Putamen (tissue), 1 donor: ENCODE results near the gene SRRM5.
"Not testable (repeated sequence)": the region's sequence is repeated elsewhere in the genome, so short reads cannot be mapped to it uniquely, and the experiment has no call there.

Source experiments
- DNase-seq: peaks from one replicate; pipeline ENCODE4 v3.0.0-alpha.2; 2016; ENCODE audit warnings: low spot score

SRRM5 gene

DNA sequence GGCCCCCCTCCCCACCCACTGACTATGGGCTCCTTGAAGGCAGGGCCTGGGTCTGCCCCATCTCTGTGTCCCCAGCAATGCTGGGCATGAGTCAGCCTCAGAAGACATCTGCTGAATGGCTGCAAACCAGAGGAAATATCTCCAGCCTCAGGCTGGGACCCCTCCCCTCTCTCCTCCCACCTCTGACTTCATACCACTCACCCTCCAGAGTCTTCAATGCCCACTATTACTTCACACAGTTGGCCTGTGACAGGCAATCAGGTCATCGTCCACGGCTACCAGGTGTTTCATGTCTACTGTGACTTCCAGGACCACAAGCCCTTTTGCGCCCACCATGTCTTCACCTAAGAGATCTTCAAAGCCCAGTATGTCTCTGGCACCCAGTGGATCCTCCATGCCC lies at the start of gene SRRM5:
TSS of gene SRRM5 (plus strand) at position 301 of the 400 bp plus-strand sequence. CDS start at position 335, 34 bp downstream.
- DNase-seq, result no peak

- DNase-seq, result no peak
These were observed 49.6 kb upstream of the SRRM5 start for GRCh38 chr19:43562226-43562697.

- DNase-seq, result peak; percentile 79
These were observed 49.1 kb upstream of the SRRM5 start for GRCh38 chr19:43562698-43563241.

DNA sequence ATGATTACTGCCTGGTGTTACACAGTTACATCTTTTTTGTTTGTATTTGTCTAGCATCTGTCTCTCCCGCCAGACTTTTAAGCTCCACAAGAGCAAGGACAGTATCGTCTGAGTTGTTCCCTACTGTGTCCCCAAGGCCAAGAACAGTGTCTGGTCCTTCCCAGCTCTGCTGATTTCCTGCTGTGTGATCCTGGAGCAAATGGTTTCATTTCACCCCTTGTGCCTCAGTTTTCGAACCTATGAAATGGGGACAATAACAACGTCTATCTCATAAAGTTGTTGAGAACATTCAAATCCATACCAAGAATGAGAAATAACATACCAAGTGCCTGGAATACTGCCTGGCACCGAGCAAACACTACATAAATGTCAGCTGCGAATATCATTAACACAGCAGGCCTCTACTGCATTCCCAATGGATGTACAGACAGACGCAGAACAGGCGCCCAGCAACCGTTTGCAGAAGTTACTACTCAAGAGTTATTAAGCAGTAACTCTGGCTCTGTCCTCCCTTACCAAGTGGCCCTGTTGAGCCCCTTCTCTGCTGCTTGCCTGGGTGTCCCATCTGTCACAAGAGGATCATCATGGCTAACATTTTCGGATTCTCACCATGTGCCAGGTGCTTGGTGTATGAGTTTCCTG lies 48.0 kb upstream of the SRRM5 start:
- DNase-seq, result no peak

GRCh38 chr19:43564800-43565199 lies 47.1 kb upstream of the SRRM5 start:
- DNase-seq, result no peak

DNA sequence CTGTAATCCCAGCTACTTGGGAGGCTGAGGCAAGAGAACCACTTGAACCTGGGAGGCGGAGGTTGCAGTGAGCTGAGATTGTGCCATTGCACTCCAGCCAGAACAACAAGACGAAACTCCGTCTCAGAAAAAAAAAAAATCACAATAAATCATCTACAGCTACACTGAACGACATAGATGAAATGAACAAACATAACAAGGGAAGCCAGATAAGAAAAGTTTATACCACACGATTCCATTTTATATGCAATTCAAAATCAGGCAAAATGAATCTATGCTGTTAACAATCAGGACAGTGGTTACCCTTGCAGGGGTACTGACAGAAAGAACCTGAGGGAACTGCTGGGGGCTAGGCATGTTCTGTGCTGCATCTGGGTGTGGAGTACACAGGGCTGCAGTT lies 42.2 kb upstream of the SRRM5 start:
- no peak for DNase-seq

- DNase-seq, result no peak
These were observed 41.6 kb upstream of the SRRM5 start for GRCh38 chr19:43570174-43570791.

DNA sequence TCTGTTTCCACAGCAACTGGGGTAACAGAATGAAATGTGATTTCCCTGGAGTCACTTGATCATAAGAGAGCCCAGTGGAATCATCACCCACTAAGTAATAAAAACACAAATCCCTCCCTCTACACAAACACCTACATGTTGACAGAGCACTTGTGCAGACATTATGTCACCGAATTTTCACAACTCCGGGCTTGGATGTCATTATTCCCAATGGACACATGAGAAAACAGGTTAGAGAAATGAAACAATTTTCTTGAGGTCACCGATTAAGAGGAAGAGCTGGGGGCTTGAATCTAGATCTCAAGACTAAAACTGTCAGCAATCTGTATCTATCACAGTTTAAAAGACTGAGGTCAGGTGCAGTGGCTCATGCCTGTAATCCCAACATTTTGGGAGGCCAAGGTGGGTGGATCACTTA lies 39.7 kb upstream of the SRRM5 start:
- DNase-seq, result no peak

DNA sequence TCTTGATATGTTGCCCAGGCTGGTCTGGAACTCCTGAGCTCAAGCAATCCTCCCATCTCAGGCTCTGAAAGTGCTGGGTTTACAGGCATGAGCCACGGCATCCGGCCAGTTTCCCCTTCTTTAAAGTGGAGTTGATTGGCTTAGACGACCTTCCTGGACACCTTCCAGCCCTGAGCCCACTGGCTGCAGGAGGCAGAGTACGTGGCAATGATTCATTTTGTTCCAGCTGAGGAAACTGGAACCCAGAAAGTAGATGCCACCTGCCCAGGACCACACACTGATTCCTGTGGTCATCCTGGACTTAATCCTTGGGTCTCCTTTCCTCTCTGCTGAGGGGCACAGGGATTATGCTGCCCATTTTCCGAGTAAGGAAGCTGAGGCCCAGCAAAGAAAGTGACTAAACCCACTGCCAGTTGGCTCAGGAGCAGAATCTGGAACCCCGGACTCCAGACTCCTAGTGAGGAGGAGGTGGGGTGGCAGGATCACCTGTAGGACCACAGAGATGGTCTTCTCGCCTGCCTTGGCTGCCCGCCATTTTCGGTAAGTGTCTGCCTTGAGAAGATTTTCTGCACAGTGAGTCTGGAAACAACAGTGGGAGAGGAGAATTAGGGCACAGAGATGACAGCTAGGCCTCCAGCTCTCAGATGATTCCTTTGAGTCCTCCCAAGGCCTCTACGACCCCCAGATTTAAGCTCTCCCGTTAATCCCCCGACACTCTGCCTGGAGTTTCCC lies 37.3 kb upstream of the SRRM5 start:
- no peak for DNase-seq

DNA sequence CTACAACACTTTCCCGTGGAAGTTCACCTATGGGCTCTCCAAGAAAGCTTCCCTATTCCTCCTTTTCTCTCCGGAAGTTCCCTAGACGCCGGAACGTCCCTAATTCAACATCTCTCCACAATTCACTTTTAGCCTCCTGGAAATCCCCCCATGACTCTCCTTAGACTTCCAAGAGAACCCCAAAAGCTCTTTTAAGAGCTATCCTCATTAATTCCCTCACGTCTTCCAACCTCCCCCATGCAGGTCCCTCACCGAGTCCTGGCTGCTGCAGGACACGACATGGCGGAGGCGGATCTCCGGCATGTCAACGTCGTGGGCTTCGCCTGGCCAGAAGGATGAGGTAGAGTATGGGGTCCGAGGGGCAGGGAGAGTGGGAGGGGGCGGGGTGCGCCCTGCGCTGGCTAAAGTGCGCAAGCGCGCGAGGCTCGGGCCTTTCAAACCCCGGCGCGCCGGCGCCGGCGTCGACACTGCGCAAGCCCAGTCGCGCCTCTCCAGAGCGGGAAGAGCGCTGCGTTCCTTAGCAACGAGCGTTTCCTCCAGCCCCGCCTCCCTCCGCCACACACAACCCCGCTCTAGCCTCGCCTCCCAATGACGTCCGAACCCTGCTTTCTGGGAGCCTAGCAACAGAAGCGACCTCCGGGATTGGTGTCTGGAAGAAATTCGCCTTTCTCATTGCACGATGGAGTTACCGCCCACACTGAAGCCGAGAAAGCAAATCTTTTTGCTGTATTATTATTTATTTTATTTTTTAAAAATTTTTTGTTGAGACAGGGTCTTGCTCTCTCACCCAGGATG lies 36.5 kb upstream of the SRRM5 start, which contains the start of the genes PINLYP and XRCC1:
TSS of gene PINLYP (plus strand) at position 646 of the 795 bp plus-strand sequence. CDS start 1,391 bp downstream, outside the sequence.
TSS of gene XRCC1 (minus strand) at position 372 of the 795 bp plus-strand sequence. CDS start at position 303, 69 bp downstream.
- peak; percentile 99 for DNase-seq

- no peak for DNase-seq
These were observed 35.7 kb upstream of the SRRM5 start for GRCh38 chr19:43575955-43576878.

- DNase-seq, result no peak
These were observed 33.1 kb upstream of the SRRM5 start for GRCh38 chr19:43578787-43579186.

- DNase-seq, result no peak
These were observed 30.4 kb upstream of the SRRM5 start for GRCh38 chr19:43581467-43581866.

GRCh38 chr19:43582495-43582894 lies 29.4 kb upstream of the SRRM5 start:
- DNase-seq, result no peak

DNA sequence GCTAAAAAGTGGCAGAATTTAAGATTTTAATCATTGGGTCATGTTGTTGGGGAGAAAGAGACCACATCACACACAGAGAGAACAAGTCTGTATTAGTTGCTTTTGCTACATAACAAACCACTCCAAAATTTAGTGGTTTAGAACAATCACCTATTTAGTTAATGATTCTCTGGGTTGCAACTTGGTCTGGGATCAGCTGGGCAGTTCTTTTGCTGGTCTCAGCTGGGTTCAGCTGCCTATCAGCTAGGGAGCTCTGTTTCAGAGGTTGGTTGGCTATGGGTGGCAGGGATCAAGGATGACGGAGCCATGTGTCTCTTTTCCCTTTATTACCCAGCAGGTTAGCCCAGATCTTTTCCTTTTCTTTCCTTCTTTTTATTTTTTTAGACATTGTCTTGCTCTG lies 27.4 kb upstream of the SRRM5 start:
- no peak for DNase-seq

GRCh38 chr19:43586346-43586745 lies 25.5 kb upstream of the SRRM5 start:
- no peak for DNase-seq

GRCh38 chr19:43587029-43587428 lies 24.9 kb upstream of the SRRM5 start:
- not testable (repeated sequence) for DNase-seq

DNA sequence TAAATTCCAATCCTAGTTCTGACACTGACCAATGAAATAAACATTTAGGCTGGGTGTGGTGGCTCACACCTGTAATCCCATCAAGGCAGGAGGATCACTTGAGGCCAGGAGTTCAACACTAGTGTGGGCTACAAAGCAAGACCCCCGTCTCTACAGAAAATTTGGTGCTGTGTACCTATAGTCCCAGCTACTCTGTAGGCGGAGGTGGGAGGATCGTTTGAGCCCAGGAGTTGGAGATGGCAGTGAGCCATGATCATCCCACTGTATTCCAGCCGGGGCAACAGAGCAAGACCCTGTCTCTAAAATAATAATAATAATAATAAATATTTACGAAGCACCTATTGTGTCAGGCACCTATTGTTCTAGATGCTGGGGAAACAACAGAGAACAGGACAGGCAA lies 22.6 kb upstream of the SRRM5 start:
- DNase-seq, result no peak

GRCh38 chr19:43589678-43590077 lies 22.2 kb upstream of the SRRM5 start:
- no peak for DNase-seq
